Activated naive CD4-positive, alpha-beta T cell treated with Interleukin-2 at 50 U/mL for 16 hours (primary cell): Measurements from ENCODE around the gene CFAP100.

Source experiments
- DNase-seq: peaks from one replicate; pipeline ENCODE4 v3.0.0-alpha.2; 2020

Gene CFAP100

DNA sequence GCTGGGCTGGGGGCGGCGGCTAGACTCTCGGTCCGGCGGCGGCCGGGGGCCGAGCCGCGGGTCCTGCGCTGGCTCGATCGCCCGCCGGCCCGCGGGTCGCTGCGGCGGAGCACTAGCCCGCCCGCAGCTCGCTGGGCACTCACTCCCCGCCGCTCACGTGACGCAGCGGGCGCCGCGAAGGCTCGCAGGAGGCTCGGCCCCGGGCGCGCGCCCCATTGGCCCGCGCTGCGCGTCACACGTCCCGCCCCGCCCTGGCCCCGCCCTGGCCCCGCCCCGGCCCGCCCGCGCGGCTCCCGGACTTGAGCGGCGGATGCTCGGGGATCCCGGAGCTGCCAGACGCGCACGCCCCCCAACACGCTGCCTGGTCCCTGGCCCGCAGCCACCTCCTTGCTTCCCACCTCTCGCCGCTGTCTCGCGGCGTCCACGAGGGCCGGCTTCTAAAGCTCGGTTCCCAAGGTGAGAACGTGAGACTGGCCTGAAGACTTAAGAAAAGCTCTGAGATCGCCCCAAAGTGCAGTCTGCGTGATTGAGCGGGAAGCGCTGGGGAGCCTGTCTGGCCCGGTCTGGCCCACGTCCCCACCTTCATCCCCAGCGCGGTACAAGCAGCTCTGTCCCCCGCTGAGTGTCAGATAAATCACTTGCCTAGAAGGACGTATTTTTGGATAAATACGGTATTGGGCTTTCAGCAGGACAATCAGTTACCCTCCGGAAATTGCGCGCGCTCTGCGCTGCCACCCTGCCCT lies 37.2 kb upstream of the CFAP100 start, which contains the start of gene KLF15:
TSS of gene KLF15 (minus strand) at position 114 of the 743 bp plus-strand sequence. CDS start 4,486 bp downstream, outside the sequence.
- peak; percentile 76 for DNase-seq

DNA sequence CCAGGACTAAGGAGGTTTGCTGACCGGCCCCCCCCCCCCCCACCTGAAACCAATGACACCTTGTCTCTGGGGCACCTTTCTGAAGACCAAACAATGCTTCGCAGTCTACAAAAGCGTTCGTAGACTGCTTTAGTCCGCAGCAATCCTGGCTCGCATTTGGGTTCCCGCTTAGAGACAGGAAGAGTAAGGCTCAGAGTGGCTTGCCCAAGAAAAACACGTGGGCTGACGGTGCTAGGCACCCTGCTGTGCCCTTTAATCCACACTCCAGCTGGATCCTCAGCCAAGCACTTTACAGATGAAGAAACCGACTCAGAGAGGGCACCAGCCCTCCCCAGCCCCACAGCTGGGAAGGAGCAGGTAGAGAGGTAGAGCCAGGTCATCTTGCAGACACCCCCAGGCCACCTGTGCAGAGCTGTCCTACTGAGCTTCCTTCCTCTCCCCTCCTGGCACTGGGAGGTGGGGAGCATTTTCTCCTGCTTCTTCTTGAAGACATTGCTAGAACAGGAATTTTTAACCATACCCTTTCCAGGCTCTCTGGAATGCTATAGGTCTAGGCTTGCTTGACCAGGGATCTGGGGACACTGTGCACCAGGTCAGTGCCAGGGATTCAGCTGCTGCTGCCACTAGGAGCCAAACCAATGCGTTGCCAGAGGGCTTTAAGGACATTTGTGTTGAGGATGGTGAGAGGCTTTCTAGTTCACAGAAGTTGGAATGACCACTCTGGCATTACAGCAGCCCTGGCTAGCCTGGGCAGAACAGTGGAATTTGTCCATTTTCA lies 36.5 kb upstream of the CFAP100 start:
- DNase-seq = no peak

DNA sequence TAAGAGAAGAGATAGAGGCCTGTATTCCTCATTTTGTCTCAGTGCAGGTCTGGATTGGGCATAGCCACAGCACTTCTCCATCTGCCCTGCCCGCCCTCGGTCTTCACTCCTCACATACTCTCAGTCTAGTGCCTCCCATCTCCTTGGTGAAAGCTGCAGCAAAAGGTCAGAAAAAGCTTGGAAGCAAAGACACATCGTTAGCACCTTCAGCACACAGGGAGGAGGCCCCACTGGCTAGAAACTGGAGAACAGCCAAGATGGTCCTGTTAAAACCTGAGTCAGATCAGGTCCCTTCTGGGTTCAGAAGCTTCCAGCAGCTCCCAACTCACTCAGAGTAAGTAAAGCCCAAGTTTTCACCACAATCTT lies 35.9 kb upstream of the CFAP100 start:
- DNase-seq = no peak

DNA sequence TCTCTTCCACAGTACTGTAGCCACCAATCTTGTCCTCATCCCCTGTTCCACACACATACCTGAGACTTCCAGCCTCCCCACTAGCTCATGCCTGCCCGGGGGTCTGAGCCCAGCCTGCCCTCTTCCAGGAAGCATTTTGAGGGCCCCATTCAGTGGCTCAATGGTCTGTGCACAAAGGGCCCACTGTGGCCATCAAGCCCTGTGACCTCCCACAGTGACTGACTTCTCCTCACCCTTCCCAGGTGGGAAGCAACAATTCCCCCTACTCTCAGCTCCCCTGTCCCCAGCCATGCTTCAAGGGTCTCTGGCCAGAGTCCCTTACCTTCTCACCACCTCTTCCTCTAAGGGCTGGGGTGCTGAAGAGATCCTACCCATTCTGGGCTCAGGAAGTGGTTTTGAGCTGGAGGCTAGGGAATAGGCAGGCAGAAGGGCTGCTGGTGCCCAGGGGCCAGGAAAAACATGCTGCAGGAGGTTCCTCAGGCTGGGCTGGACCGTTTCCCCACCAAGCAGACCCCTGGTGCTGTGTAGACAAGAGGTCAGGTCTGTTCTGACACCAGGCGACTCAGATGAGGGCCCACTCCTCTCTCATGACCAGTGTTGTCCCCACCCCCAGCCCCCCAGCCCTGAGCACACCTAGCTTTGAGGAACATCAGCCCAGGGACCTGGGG lies 34.5 kb upstream of the CFAP100 start:
- DNase-seq = no peak

DNA sequence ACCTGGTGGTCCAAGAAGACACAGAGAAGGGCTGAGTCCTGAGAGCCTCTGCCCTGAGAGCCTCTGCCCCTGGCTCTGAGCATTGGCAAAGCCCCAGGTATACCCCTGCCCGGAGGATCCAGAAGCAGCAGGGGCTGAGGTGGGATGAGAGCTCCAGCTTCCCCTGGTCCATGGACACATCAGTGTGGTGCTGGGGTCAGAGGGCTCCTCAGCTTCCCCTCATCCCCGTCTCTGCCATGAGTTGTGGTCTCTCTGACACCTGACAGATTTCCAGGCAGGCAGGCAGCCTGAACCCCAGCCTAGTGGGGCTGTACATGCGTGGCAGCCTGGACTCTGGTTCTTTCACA lies 34.0 kb upstream of the CFAP100 start:
- no peak for DNase-seq

DNA sequence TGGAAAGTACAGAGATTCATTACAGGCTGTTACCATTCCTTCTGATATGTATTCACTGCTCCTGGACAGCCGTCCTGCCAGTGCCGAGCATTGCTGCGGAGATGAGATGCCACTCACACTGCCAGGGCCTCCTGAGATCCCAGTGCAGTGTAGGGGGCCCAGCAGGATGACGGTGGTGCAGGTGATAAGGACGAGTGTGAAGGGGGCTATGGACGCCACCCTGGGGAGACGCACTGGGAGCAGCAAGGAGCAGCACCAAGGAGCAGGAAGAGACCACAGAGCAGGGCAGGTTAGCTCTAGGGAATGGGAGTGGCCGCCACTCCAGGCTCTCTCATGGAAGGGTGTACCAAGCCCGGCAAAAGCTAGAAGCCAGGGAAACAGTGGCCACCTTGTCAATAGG lies 33.5 kb upstream of the CFAP100 start:
- DNase-seq = no peak

DNA sequence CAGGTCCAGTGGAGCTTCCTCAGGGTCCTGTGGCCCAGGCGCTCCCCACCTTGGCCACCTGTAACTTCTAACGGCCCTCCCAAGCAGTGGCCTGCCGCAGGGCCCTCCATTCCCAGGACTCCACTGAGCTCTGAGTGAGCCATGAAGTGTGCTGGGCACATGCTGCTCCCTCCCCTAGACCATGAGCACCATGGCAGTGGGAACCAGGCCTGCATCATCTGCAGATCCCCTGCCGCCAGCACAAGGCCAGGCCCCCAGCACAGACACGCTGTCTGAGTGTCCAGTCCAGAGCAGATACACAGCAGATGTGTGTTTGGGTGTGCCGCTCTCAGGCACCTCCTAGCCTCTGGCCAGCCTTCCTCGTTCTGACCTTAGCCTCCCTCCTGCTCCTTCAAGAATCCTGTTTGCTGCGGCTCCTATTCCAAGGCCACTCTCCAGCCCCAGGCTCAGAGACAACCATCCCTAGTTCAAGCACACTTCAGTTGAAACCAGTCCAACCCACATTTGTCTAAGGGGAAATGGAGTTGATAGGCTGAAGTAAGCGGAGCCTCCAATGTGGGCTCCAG lies 30.5 kb upstream of the CFAP100 start:
- no peak for DNase-seq

DNA sequence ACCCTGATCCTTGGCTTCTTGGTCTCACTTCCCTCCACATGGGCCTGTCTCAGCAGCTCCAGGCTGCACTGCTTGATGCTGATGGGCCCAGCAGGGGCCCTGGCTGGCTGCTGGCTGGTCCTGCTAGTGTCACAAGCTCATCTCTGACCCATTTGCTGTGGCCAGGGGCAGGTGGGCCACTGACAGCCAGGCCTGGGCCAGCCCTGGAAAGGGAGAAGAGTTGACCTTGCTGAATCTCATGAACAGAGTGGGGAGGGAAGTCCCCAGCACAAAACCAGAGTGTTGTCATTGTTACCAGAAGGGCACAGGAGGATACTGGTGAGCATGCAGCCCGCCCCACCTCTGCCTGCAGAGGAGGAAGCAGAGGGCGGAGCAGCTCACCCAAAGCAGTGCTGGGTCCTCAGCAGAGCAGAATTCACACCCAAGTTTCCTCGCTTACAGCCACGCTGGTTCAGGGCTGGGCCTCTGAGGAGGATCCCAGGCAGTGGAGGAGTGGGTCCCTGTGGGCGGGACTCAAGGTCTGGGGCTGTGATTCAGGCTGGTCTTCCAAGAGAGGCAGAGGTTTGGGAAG lies 29.9 kb upstream of the CFAP100 start:
- DNase-seq = no peak

DNA sequence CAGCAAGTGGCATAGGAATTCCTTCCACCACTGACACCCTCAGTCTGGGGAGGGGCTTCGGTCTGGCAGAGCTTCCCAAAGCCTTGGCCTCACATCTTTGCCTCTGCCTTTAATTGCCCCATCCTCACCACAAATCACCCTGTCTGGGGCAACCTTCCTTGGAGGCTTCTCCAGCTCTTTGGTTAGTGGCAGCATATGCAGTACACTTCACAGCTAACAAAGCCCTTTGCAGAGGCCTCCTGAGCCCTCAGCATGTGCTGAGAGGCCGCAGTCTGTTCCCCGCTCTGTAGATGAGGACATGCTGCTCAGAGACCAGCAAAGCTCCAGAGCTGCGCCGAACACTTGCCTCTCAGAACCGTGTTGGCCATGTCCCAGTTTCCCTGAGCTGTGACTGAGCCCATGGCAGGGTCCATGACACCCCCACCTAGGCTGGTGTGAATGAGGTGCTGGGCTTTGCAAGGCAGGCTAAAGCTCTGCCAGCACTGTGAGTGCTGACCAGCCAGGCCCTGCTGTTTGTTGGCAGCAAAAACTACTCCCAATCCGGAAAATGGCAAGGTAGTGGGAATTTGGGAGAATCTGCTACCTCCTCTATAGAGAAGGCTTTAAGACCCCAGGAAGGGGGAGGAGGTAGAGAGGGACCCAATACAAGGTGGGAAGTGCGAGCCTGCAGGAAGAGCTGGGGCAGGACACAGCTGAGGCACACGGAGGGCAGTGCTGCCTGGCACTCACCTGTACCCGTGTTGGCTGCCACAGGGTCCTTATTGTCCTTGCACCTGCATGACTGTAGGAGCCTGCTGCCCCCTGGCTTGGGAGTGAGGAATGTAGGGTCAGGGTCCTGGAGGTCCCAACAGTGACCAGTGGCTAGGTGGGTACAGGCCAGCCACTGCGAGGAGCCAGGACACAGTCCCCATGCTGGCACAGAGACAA lies 29.1 kb upstream of the CFAP100 start:
- DNase-seq = no peak

DNA sequence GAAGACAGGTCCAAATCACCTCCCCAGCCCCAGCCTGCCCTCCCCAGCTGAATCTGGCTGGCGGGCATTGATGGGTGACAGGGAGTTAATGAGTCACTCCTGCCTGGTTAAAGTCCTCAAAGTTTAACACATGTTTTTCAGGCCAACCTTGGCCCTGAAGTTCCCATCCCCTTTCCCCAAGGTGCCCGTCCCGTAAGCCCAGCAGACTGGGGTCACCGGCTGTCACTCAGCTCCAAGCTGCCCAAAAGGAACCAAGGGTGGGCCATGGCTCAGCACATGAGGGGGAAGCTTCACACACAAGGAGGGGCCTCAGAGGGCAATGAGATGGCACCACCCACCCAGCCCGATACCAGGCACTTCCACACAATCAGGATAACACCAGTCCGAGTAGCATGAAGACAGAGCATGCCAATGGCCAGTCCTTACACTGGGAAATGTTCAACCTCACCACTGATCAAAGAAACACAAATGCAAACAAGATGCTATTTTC lies 27.3 kb upstream of the CFAP100 start:
- no peak for DNase-seq

DNA sequence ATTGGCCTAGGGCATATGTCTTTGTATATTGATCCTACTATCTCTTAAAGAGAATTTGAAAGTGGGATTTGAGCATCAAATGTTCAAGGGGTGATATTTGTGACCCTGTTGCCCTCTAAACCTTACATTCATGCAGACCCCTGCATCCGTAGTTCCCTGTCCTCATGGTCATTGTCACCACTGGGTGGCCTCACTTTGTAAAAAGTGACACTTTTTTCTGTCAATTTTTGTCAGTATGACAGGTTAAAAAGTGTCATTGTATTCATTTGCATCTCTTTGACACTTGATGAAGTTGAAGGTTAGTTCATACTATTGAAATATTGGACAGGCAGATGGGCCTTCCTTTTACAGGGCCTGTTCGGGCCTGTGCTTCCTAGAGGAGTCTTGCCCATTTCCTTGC lies 25.2 kb upstream of the CFAP100 start:
- no peak for DNase-seq

DNA sequence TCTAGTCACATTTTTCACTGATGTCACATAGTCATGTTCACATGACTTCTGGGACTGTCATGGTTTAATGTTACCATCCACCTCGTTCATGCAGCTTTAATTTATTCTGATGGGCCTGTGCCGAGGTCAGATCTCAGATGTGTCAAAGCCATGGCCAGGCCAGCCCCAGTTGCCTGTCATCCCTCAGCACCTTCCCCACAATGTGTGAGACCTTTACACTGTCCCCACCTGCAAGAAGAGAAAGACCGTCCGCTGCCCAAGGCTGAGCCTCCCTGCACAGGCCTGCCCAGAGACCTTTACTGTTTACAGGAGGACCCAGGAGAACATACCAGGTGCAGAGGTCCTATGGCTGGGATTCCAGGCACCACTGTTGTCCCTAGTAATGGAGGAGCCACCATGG lies 24.7 kb upstream of the CFAP100 start:
- DNase-seq = no peak

DNA sequence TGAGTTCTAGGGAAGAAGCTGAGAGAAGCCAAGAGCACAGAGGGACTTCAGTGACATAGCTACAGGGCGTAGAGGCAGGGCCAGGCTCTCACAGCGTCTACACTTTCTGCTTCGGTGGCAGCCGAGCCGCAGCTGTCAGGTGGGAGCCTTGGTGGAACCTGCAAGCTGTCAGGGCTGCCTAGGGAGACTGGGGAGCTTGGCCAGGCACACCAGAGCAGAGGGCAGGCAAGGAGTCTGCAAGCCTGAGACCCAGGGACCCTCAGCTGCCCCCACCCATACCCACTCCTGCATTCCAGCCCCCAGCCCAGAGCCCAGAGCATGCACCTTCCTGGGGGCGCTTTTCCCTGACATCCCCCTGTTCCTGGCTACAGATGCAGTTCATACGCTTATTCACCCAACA lies 24.1 kb upstream of the CFAP100 start:
- DNase-seq = no peak

DNA sequence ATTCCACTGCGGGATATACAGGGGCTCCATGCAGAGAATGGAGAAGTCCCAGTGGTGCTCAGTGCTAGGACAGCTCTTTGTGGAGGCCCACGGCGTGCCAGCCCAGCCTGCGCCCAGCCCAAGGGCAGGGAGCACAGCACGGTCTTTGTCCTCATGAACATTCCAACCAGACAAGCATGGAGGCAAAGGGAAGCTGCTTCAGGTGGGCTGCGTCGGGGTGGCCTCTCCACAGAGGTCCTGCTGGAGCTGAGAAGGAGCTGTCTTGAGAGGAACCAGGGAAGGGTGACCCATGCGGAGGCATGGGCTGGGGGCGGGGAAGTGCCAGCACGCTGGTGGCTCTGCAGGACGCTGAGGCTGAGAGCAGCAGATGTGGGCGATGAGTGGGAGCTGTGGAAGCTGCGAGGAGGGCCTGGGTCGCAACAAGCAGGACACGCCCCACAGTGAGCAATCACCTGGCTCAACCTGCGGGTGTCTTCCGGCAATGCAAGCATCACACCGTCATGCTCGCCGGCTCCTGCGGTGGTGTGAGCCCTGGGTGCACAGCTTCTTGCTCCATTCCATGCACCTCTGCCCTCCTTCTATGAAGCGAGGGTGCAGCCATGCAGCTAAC lies 23.5 kb upstream of the CFAP100 start:
- no peak for DNase-seq

DNA sequence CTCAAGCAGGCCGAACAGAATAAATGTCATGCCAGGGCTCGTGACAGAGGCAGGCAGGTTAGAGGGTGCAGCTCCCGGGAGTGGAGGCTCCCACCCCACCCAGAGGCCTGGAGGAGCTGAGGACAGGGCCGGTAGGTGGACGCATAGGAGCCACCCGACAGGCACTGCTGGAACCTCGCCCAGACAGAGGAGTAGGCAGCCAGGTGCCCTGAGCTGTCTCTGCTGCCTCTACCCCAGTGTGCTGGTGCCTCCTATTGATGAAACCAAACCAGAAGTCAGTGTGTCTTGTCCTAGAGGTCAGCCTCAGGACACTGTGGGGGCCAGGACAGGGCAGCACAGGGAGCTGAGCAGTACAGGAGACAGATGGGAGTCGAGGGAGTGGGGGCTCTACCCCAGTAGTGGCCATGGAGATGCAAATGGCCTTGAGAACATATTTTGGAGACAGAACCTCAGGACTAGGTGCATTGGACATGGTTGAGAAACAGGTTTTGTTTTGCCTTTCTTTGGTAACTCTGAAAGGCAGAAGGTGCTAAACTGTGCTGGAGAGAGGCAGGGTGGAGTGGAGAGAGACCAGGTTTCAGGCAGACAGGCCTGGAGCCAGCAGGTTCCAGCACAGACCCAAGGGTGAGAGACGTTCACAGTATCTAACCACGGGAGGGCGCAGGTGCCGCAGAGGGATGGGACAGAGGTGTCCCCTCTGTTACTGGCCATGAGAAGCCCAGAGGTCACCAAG lies 22.1 kb upstream of the CFAP100 start:
- no peak for DNase-seq

DNA sequence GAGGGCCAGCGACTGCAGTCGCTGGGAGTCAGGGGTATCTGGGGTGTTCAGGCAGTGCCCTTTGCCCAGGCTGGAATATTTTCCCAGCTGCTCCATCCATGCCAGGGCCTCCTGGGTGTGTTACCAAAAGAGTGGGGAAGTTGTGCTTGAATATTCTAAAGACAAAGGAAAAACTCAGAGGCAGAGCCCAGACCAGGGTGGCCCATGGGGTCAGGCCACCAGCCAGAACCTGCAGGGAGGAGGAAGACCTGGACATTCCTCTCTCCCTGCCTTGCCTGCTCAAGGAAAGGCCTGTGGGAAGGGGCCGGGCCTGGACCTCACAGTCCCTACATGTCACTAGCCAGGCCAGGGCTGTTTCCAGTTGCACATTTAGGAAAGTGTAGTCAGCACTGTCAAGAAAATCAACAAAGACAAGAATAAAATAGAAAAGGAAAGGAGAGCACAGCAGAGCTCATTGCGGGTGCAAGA lies 21.5 kb upstream of the CFAP100 start:
- DNase-seq = no peak

DNA sequence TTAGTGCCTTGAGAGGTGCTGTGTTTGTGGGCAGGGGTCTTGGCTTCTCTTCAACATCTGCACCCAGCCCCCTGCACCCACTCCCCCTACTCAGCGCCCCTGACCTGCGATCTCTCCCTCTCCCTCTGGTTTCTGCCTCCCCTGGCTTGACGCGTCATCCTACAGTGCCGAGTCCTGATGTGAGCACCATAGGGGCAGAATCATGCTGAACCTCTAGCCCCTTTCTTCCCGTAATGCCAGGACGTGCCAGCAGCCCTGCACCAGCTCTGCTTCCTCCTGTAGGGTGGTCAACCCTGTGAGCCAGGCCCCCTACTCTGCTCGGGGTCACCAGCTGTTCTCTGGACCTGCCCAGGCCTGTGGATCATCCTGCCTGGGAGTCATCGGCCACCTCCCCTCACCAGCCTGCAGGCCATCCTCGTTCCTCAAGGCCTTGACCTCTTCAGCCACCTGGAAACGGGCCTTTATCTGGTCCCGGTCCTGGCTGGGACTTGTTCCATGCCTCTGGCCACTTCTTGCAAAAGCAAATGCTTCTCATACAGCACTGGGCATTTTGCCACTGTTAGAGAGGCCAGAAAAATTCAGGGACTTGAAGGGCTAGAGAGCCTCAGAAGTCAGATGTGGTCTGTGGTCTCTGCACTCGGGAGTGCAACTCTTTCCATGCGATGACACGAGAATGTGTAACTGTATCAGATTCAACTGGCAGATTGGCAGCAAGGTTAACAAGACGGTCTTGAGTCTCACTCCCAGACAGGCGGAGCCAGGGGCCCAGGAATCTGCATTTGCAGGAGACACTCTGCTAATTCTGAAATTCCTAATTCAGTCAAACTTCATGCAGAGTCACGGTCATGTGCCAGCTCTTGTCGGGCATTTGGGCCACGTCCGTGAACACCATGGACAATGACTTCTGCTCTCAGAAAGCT lies 20.8 kb upstream of the CFAP100 start:
- DNase-seq = no peak

DNA sequence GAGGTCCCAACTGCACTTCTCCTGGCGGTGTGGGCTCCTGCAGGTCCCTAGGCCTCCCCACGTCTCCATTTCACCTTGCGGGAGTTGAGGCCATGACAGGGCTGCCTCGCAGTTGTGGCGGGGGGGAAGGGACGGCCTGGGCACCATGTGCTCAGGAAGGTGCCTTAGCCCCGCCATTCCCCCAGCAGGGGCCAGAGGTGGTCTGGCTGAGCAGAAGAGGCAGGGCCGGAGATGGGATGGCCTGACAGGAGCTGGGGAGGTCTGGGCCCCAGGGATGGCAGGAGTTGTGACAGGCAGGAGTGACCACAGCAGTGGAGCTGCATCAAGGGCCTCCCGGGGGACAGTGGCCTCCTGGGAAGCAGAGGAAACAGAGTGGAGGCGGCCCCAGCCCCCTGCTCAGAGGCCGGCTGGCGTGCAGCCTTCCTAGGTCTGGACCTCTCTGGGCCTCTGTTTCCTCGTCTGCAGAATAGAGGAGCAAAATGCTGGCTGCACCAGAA lies 18.8 kb upstream of the CFAP100 start:
- no peak for DNase-seq

DNA sequence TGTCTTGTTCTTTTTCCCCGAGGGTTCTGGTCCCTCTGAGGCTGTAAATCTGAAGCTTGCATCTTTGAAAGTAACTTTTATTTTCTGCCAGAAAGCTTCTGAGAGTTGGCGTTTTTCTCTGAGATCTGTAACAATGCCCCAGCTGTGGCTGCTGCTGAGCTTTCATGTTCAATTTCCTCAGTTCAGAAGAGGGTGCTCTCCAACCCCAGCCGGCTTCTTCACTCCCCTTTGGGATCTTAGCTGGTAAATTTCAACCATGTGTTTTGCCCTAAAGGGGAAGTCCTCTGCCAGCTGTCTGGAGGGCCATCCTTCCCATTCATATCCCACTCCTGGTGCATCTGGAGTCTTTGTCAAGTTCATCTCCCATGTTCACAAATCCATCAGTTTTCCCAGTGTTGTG lies 18.3 kb upstream of the CFAP100 start:
- DNase-seq = no peak
